Hepatocyte (in vitro differentiated cells): ENCODE data around the gene ZBTB1.
"Not testable (repeated sequence)": the region's sequence is repeated elsewhere in the genome, so short reads cannot be mapped to it uniquely, and the experiment has no call there.

Experiments
- CTCF ChIP-seq: fragments of 200-600 bp; sonication (generic); IDR thresholded peaks from 2 replicates; pipeline ENCODE4 v1.5.1; 2016; ENCODE audit warnings: antibody characterized with exemption, mild to moderate bottlenecking; ENCODE audit not compliant: poor library complexity
- EZH2 ChIP-seq: fragments of 200-600 bp; sonication (generic); IDR thresholded peaks from 2 replicates; pipeline ENCODE4 v1.6.1; 2016; ENCODE audit warnings: antibody characterized with exemption, mild to moderate bottlenecking, borderline replicate concordance

- not testable (repeated sequence) for TF ChIP-seq CTCF, EZH2
These were observed 65.1 kb downstream of the ZBTB1 start for GRCh38 chr14:64569646-64570045.
